ENCODE measurements around the gene METTL8.

DNA sequence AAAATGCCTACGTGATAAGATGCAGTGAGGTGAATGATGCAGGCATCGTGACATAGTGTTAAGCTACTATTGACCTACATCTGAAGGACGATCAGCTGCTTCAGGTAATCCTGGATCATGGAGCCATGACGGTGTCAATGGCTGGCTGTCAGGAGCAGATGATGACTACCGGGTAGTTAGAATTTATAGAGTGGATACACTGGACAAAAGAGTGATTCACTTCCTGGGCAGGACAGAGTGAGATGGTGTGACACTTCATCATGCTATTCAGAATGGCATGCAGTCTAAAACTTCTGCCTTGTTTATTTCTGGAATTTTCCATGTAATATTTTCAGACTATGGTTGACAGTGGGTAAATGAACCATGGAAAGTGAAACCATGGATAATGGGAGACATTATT, 29.5 kb downstream of the METTL8 start:
- TF ChIP-seq CTCF (IDR thresholded peaks at IDR 0.05) (no peak), POLR2A (IDR thresholded peaks at IDR 0.05) (no peak), POLR2AphosphoS5 (IDR thresholded peaks at IDR 0.05) (no peak)
